ENCODE measurements around the gene MPPED1.

DNA sequence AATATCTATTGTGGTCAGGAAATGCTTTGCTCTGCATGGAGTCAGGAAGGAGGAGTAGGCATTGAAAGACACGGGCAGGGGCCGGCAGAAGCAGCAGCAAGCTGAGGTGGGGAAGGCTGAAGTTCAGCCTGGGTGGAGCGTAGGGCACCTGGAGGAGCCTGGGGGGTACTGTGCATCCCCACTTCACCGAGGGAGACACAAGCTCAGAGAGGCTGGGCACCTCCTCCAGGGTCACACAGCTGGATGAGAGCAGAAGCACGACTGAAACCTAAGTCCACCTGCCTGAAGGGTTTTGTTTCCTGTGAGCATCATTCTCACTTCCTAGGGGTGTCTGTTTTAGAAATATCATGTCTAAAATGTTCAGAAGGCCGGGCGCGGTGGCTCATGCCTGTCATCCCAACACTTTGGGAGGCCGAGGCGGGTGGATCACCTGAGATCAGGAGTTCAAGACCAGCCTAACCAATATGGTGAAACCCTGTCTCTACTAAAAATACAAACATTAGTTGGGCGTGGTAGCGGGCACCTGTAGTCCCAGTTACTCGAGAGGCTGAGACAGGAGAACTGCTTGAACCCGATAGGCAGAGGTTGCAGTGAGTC, 138.3 kb downstream of the MPPED1 start:
- TF ChIP-seq FOXP1 (CRISPR knock-in tag; IDR thresholded peaks at IDR 0.05; ENCODE audit: borderline replicate concordance) = no peak
- TF ChIP-seq, protein P1, sequence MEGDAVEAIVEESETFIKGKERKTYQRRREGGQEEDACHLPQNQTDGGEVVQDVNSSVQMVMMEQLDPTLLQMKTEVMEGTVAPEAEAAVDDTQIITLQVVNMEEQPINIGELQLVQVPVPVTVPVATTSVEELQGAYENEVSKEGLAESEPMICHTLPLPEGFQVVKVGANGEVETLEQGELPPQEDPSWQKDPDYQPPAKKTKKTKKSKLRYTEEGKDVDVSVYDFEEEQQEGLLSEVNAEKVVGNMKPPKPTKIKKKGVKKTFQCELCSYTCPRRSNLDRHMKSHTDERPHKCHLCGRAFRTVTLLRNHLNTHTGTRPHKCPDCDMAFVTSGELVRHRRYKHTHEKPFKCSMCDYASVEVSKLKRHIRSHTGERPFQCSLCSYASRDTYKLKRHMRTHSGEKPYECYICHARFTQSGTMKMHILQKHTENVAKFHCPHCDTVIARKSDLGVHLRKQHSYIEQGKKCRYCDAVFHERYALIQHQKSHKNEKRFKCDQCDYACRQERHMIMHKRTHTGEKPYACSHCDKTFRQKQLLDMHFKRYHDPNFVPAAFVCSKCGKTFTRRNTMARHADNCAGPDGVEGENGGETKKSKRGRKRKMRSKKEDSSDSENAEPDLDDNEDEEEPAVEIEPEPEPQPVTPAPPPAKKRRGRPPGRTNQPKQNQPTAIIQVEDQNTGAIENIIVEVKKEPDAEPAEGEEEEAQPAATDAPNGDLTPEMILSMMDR (IDR thresholded peaks at IDR 0.05) = no peak
- no peak for TF ChIP-seq ZNF219 (CRISPR knock-in tag; IDR thresholded peaks at IDR 0.05; ENCODE audit: borderline replicate concordance)
- TF ChIP-seq, protein P2, sequence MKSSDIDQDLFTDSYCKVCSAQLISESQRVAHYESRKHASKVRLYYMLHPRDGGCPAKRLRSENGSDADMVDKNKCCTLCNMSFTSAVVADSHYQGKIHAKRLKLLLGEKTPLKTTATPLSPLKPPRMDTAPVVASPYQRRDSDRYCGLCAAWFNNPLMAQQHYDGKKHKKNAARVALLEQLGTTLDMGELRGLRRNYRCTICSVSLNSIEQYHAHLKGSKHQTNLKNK (CRISPR knock-in tag; IDR thresholded peaks at IDR 0.05) = no peak
- no peak for TF ChIP-seq ESRRA (CRISPR knock-in tag; IDR thresholded peaks at IDR 0.05; ENCODE audit: borderline replicate concordance)
- no peak for TF ChIP-seq SP1 (CRISPR knock-in tag; conservative IDR thresholded peaks at IDR 0.05)
- TF ChIP-seq EMX1 (CRISPR knock-in tag; IDR thresholded peaks at IDR 0.05) = no peak
- TF ChIP-seq, protein P3, sequence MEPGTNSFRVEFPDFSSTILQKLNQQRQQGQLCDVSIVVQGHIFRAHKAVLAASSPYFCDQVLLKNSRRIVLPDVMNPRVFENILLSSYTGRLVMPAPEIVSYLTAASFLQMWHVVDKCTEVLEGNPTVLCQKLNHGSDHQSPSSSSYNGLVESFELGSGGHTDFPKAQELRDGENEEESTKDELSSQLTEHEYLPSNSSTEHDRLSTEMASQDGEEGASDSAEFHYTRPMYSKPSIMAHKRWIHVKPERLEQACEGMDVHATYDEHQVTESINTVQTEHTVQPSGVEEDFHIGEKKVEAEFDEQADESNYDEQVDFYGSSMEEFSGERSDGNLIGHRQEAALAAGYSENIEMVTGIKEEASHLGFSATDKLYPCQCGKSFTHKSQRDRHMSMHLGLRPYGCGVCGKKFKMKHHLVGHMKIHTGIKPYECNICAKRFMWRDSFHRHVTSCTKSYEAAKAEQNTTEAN (CRISPR knock-in tag; IDR thresholded peaks at IDR 0.05) = no peak
- no peak for TF ChIP-seq PRRX2 (CRISPR knock-in tag; IDR thresholded peaks at IDR 0.05)

Measured in WTC11 (cell line).